ENCODE measurements around the gene BUD31.
"Not testable (repeated sequence)": the region's sequence is repeated elsewhere in the genome, so short reads cannot be mapped to it uniquely, and the experiment has no call there.

The BUD31 gene

DNA sequence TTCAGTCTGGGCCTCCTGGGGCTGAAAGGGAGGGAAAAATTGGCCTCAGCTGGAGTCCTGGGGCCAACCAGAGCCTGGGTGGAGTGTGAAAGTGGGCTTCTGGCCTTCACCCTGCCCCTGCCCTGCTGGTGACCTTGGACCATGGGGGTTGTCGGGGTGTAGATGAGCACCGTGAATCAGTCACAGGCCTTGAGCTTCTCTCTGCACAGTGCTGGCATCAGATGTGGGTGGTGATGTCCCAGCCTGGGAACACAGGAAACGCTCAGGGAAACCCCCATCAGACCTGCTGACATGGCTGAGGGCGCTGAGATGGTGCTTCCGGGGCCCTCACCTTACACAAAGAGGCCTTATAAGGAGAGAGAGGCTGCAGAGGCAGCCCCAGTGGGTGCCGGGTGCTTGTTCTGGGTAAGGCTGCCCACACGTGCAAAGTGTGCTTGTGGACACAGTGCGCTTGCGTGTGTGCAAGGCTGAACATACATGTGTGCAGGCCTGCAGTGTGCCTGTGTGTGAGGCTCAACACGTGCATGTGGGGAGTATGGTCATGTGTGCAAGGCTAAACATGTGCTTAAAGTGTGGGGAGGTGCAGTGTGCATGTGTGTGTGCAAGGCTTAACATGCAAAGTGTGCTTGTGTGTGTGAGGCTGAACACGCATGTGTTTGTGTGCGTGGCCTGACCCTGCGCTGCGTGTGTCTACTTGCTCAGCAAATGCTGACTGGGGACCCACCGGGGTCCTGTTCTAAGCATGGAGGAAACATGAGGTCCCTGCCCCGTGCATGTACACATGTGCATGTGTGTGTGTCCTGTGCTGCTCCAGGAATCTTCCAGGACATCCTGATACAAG lies 27.7 kb upstream of the BUD31 start:
- DNase-seq = peak; percentile 86

GRCh38 chr7:99381664-99382075 lies 27.1 kb upstream of the BUD31 start:
- DNase-seq = no peak

DNA sequence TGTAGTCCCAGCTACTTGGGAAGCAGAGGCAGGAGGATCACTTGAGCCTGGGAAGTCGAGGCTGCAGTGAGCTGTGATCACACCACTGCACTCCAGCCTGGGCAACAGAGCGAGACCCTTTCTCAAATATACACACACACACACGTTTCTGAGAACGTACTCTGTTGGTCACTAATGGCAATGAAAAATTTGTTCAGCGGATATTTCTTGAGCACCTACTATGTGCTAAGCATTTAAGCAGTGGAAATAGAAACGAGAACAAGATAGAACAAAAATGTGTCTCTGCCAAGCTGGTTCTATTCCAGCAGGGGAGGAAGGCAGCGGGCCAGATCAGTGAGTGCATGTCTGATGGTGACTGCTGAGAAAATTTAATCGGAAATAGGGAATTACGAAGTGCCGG lies 25.6 kb upstream of the BUD31 start:
- no peak for DNase-seq

DNA sequence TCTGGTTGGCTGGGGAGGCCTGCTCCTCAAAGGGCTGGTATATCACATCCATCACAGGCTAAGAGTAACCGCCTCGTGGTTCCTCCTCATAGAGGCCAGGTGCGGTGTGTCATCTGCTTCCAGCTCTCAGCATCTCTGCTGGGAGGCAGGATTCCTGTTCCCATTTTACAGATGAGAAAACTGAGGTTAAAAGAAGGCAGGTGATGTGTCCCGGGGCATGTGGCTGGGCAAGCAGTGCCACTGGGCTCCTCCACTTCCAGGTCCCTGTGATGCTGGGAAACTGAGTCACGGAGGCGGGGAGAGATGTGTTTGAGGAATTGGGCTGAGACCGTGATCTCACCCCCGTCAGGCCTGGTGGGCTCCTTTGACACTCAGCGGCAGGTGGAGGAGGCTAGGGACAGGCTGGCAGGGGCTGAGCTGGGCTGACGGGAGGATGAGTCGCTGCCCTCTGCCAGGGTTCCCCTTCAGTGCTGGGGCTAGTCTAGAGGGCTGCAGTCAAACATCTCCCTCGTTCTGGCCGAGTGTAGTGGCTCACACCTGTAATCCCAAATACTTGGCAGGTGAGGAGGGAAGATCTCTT lies 24.9 kb upstream of the BUD31 start:
- no peak for DNase-seq

DNA sequence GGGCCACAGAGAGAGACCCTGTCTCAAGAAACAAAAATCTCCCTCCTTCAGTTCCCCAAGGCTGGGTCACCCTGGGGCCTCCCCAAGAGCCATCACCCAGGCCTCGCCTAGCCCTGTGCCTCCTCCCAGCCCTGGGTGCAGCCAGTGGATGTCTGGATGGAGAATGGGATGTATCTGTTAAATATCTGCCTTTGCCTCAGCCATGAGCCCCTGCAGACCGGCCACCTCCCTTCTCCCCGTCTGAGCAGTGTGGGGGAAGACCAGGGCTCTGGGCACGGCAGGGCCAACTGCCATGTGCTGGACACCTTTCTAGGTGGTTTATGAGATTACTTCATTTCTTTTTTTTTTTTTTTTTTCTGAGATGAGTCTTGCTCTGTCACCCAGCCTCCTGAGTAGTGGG lies 24.2 kb upstream of the BUD31 start:
- DNase-seq = no peak

GRCh38 chr7:99385564-99385963 lies 23.2 kb upstream of the BUD31 start:
- DNase-seq = no peak

DNA sequence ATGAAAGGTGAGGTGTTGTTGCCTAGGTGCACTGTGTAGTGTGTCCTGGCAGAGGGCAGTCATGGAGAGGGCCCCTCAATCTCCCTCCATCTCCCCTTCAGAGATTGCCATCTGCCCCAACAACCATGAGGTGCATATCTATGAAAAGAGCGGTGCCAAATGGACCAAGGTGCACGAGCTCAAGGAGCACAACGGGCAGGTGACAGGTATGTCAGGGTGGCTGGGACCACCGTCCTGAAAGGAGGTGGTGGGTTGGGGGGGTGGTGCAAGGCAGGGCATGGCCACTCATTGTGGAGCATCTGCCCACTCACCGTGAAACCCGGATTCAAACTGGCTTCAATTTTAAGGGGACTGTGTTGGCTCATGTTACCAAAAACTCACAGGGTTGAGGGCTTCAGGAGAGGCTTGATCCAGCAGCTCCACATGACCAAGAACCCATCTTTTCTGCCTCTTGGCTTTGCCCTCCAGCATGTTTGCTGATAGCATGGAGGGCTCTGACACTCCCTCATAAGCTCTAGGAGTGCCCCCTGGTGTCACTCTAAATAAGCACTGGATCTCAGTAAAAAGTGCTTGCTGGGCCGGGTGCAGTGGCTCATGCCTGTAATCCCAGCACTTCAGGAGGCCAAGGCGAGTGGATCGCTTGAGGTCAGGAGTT lies 22.1 kb upstream of the BUD31 start:
- peak; percentile 20 for DNase-seq

- not testable (repeated sequence) for DNase-seq
Measured at GRCh38 chr7:99387239-99387635, 21.5 kb upstream of the BUD31 start.

- no peak for DNase-seq
Measured at GRCh38 chr7:99387912-99388311, 20.9 kb upstream of the BUD31 start.

DNA sequence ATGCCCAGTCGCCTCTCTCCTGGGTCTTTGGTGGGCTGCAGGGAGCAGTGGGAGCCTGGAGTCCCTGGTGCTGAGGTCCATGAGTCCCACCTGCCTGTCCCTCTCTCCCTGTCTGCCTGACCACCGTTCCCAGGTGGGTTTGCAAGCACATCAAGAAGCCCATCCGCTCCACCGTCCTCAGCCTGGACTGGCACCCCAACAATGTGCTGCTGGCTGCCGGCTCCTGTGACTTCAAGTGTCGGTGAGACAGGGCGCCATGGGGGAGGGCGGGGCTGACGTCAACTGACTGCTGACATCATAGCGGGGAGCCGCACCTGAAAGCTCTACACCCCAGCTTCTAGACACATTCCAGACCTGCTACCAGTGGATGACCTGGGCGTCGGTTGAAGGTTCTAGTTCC lies 19.0 kb upstream of the BUD31 start:
- no peak for DNase-seq

- no peak for DNase-seq
Measured at GRCh38 chr7:99390941-99391602, 17.7 kb upstream of the BUD31 start.

GRCh38 chr7:99392046-99392445 lies 16.7 kb upstream of the BUD31 start:
- no peak for DNase-seq

- peak; percentile 75 for DNase-seq
Measured at GRCh38 chr7:99392659-99393354, 16.0 kb upstream of the BUD31 start.

GRCh38 chr7:99393355-99394187 lies 15.2 kb upstream of the BUD31 start:
- DNase-seq = no peak

GRCh38 chr7:99394188-99394502 lies 14.6 kb upstream of the BUD31 start:
- no peak for DNase-seq

DNA sequence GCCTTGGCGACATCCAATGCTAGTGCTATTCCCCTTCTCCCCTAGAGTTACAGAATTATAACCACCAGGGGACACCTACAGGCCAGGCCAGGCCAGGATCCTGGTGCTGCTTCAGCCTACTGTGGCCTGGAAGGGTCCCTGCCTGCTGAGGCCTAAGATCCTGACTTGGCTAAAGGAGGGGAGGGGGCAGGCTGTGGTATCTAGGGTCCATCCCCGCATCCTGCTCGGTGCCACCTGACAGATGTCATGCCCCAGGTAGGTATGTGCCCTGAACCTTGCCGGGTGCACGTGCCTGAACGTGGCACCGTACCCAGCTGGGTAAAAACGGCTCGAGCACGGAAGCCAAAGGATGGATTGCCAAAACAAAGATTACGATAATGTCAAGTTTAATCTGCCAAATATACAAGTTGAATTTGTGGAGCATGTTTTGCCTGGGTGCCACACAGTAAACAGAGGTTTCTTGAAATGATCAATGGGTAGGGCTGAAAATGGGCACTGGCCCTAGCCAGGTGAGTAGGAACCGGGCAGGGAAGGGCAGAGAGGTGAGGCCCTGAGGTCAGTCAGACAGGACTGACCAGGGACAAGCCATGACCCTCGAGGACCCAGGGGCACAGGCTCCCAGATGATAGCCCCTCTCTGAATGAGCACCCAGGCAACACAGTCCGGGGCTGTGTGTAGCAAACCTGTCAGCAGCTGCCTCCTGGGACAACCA lies 13.0 kb upstream of the BUD31 start:
- DNase-seq = no peak

DNA sequence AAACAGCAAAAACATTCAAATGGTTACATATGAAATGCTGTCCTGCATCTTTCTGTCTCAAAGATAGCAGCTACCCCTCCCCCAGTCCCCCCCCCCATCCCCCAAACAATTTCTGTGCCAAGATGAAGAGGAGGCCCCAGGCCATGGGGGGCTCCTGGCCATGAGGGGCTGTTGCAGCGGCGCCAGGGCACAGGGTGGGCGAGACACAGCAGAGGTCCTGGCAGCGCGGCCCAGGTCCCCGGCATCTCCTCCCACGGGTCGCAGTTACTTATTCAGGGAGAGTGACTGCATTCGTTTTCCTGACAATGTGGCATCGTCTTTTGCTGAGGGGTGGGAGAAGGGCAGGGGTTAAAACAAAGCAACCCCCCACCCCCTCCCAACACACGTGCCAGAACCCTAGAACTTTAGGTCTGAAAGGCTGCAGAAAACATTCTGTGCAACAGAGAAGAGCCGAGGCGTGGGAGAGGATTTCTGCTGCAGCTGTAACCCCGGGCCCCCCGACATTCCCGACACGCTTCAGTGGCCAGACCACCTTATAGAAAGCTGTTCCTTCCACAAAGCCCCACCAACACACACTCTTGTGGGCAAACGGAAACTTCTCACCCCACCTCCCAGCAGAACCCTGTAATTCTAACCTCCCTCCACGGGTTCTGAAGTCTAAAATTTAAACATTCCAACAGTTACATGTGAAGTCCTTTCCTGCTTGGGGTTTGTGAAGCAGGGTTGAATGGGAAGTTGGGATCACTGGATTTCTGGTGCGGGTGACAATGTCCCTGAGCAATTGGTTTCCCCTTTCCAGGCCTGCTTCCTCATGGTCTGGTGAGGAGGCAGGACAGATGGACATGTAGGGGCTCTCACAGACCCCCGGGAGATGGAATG lies 12.1 kb upstream of the BUD31 start:
- DNase-seq = no peak

DNA sequence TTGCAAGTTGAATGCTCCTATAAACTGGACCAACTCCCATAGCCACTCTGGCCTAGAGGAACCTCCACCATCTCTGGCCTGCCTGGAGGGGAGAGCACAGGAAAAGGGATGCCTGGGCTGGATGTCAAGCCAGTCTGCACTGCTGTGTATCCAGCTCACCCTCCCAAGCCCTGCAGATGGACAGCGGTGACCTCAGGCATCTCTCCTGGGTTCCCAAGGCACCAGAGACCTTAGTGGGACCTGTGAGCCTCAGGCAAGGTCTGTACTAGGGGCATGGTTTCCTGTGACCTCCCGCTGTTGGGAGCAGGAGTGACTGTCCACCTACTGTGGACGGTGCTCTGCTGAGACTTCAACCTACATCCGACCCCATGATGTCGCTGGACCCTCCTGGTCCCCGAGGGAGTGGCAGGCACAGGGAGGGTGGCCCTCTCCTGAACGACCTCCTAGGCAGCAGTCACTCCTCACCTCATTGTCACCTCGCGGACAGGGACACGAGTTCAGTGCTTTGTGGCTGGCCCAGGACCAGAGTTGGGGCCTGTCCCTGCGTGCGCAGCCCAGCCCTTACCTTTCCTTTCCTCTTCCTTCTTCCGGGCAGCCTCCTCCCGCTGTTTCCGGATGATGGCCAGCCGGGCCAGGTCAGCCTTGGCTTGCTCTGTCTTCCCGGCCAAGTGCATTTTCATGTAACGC lies 11.3 kb upstream of the BUD31 start:
- no peak for DNase-seq

GRCh38 chr7:99398891-99399445 lies 9.8 kb upstream of the BUD31 start:
- no peak for DNase-seq
